Measurements from ENCODE around the gene PHKB.
"Not testable (repeated sequence)": the region's sequence is repeated elsewhere in the genome, so short reads cannot be mapped to it uniquely, and the experiment has no call there.

Gene PHKB

DNA sequence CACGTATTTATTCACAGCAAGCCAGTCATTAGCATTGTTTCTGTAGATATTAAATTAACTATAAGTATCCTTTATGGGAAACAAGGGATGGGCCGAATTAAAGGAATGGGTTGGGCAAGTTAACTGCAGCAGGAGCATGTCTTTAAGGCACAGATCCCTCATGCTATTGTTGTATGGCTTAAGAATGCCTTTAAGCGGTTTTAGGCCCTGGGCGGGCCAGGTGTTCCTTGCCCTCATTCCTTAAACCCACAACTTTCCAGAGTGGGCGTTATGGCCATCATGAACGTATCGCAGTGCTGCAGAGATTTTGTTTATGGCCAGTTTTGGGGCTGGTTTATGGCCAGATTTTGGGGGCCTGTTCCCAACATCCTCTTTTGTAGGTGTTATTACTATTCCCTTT, 9.1 kb downstream of the PHKB start:
- DNase-seq, result no peak

DNA sequence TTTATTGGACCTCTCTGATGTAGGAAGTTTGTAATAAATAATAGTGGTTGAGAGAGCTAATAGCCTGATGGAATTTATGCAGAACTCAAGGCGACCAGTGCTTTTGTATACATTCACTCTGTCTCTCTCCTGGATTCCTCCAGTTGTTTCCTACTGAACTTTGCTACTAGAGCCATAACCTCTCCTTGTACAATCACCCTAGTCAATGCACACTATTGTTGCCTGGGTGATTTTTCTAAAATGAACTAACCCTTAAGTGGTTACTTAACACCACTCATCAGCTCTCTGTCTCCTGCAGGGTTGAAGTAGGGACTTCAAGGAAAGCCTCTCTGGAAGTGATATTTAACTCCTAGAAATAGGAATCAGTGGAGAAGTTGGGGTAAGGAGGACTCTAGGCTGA, 9.7 kb downstream of the PHKB start:
- no peak for DNase-seq

DNA sequence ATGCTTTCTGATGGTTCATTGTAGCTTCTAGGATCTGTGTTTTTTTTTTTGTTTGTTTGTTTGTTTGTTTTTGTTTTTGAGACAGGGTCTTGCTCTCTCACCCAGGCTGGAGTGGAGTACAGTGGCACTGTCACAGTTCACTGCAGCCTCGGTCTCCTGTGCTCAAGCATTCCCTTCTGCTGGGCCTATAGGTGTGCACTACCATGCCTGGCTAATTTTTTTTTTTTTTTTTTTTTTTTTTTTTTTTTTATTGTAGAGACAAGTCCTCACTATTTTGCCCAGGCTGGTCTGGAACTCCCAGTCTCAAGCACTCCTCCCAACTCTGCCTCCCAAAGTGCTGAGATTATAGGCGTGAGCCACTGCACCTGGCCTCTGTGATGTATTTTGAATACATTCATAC, 11.9 kb downstream of the PHKB start:
- not testable (repeated sequence) for DNase-seq

DNA sequence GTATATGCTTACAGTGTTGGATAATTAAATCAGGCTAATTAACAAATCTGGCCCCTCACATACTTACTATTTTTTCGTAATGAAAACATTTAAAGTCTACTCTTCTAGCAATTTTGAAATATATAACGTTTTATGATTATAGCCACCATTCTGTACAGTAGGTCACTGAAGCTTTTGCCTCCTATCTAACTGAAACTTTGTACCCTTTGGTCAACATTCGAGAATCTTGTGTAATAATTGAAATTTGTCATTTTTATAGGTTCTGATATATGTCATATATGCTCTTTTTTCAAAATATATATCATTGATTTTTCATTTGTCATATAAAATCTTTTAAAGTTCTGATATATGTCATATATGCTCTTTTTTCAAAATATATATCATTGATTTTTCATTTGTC, 12.7 kb downstream of the PHKB start:
- no peak for DNase-seq

DNA sequence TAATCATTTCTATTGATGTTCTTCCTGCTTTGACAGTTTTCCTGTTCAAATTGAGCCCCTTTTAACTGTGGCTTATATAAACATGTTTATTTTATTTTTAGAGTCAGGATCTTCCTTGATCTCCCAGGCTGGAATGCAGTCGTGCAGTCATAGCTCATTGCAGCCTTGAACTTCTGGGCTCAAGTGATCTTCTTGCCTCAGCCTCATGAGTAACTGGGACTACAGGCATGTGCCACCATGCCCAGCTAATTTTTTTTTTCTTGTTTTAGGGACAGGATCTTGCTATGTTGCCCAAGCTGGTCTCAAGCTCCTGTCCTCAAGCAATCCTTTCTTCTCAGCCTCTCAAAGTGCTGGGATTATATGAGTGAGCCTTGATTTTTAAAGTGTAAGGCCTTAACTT, 14.7 kb downstream of the PHKB start:
- no peak for DNase-seq

DNA sequence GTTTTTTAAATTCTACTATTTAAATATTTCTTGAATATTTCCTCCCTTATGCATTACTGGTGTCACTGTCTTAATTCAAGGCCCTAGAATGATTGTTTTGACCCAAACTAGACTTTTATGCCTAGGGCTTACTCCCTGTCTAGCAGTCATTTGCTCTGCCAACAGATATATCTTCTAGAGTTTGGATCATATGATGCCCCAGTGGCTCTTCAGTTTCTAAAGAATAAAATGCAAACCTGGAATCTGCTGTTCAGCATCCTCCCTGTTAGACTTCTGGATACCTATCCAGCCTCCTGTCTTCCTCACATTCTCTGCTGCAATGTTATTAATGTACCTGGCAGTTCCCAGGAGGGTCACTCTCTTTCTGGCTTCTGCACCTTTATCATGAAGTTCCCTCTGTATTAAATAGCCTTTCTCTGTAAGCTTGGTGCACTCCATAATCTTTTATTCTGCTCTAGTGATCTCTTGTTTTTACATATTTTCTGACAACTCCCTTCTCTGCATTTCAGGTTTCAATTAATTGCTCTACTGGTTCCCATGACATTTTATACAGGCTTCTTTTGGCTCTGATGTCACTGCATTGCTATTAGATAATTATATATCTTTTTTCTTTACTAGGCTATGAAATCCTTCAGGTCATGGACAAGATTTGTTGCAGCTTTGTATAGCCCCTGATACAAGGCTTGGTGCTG, 15.7 kb downstream of the PHKB start:
- no peak for DNase-seq

DNA sequence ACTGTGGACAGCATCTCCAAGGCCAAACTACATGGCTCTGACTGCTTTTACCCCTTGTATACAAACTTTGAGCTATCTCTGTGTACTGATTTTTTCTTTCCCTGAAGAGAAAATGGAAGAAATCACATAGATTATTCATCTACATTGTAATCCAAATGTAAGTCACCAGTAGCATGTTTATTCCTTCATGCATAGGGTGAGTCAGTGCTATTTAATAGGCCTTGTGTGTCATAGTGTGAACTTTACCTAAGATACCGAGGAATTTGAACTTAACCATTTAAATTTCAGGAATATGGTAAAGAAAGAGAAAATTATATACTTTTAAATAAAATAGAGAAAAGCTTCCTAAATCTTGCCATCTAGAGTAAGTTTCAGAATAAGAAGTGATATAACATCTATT, 16.5 kb downstream of the PHKB start:
- DNase-seq, result no peak

DNA sequence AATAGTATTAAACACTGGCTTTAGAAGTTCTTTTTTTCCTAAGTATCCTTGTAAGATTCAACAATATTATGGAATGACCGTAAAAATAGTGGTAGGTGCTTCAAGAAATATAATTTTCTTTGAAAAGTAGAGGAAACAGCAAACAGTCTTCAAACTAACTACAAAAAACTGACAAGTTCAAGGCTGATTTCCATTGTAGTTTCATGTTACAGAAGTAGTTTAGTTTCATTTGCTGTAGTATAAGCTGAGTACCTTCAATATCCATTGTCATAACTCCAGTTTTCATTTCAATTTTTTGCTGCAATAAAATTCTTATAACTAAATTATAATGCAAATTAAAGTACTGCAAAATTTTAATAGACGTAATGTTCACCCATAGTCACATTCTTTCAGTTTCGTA, 19.3 kb downstream of the PHKB start:
- DNase-seq, result no peak

DNA sequence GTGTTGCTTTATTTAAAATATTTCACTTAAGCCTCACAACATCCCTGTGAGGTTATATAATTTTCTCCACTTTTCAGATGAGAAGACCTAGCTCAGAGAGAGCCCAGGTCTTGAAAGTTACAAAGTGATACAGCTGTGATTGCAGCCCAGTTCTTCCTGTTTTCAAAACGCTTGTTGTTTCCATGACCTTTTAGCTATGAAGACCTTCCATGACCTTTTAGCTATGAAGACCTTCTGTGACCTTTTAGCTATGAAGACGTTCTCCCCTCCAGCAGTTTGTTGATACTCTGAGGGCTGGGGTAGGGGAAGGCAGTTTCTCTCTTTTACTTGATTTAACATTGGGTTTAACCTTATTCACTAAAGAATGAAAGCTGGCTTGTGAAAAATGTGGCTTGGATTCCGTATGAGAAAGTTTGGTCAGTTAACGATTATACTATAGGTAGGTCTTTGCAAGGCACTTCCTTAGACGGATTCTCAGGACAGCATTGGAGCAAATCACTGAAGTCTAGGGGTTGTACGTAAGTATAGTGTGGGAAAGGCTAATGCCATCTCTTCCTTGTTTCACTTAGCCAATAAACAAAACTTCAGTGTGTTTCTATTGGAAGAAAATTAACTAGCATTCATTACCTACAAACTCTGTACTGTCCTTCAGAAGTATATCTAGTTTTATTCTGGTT, 20.7 kb downstream of the PHKB start:
- no peak for DNase-seq

DNA sequence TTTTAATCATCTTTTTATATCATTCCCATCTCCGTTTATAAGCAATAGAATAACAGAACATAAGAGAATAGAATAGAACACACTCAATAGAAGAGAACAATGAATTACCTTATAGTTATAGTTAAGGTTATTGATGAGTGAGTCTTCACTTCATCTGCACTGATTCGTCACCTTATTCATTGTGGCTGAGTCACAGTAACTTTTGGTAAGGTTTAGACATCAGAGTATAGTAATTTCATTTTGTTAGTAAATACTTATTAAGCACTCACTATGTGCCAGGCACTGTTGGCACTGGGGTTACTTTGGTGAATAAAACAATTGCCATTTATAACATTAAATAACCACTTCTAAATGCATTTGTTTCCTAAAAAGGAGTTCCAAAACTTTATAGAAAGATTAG, 22.5 kb downstream of the PHKB start:
- DNase-seq, result no peak

DNA sequence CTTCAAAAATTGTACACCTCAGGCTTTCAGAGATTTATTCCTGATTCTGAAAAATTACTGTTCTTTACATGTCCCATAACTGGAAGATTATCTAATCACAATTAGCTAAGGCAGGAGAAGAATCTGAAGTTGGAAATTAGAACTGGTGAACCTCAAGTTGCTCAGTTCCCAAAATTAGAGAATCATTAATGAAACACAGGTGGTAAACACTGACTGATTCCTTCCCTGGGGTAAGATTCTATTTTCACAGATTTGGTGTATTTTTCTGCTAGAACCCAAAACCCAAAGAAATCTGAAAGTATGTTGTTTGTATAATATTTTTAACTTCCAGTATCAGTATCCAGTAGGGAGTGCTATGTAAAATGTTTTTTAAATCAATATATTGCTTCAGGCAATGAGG, 25.7 kb downstream of the PHKB start:
- DNase-seq, result no peak

DNA sequence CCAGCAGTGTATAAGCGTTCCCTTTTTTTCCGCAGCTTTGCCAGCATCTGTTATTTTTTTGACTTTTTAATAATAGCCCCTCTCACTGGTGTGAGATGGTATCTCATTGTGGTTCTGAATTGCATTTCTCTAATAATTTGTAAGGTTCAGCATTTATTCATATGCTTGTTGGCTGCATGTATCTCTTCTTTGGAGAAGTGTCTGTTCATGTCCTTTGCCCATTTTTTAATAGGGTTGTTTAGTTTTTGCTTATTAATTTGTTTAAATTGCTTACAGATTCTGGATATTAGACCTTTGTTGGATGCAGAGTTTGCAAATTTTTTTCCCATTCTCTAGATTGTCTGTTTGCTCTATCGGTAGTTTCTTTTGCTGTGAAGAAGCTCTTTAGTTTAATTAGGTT, 26.9 kb downstream of the PHKB start:
- DNase-seq, result no peak

DNA sequence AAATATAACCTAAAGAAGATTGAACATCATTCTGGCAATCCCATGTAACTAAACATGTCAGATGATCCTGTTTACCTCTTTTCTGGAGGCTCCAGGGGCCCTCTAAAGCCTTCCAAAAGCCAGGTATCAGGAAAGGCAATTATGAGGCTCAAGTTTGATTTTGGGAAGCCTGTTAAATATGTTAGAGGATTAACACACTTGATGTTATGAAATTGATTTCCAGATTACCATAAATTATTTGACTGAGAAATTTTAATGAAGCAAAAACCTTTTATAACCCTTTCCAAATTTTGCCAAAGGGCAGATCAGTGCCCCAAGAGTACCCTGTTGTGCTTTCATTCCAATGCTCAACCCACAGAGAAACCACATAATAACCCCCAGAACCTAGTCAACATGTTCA, 29.3 kb downstream of the PHKB start:
- DNase-seq, result no peak

DNA sequence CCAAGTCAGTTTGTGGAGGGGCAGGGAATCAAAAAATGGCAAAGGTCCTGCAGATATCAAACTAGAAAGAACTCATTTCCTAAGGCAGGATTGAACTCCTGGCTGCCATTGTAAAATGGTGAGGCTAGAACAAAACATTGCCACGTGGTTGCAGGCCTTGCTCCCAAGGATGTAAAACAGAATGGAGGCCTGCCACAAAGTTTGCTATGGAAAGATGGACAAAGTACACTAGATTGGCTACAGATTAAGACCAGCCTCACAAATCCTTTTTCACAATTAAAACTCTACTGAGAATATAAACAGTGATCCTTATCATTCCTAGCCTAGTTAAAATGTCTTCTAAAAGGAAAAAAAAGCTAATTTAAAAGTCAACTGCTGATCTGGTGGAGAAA, 30.9 kb downstream of the PHKB start:
- DNase-seq, result no peak

DNA sequence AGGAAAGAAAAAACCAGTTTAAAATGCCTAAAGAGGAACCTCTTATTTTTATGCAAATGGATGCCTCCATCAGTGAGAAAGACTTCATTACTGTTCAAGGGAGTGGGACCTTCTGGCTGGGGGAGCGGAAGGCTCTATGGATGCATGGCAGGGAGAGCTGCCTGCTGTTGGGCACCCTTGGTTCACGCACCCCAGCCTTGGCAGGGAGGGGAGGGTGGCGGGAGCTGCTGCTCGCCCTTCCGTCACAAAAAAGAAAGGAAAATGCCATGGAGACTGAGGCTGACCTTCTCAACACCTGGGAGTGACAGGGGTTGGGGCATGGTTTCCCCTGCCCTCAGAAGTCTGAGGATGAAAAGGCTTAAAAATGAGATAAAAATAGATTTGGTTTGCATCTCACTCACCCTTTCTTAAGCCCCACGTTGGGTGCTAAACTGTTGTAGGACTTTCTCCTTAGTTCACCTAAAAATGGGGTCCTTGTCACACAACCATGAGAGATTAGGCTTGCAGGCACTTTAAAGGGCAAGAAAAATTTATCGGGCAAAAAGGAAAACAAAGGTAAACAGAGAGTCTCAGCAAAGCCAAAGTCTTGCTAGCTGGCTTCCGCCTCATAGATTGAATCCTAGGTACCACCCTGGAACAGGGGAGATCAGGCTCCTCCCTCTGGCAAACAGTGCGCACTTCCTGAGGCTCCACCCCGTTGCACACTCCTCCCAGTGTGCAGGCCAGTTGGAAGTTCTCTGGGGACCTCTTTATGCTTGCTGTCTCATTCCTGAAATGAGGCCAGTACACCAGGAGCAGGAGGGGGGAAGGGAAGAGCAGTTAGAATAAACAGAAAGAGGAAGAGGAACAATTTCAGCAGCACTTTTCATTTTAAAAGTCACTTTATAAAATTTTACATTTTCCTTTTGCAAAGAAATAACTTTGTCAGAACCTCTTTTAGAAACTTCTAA, 31.6 kb downstream of the PHKB start:
- DNase-seq, result peak; percentile 74

DNA sequence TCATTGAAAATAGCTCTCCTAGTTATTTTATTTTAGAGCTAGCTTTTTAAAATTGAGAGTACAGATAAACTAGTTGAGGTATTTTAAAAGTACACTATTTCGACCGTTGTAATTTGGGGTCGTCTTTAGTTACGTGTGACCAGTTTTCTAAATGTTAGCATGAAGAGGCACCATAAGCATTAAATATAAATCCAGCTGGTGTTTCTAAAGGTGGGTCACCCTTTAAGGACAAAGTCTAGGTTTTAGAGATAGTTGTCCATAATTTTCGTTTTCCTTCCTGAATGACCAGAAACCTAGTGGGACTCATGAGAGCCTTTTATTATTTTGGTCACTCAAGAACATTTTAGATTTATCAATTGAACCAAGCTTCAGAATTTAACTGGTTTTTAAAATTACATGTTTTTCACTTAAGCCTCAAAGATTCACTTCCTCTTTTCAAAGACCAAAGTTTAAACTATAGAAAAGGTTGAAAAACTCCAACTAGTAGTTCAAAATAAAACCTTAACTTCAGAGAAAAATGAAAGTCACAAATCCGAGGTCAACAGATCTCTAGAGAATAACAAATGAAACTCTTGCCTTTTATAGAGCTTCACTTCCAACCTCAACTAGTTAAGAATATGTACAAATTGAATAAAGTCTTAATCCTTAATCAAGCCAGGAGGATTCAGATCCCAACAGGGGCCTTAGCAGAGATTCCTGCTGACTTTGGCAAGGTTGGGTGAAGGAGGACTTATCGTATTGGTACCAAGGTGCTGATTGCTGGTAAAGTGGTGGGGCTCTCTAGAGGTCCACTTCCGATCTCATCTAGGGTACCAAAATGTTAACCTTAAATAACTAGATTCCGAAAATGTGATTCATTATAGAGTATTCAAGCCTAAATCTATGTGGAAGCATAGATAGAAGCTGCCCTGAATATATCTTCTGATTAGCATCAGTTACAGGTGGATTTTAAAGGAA, 32.5 kb downstream of the PHKB start:
- DNase-seq, result peak; percentile 48

DNA sequence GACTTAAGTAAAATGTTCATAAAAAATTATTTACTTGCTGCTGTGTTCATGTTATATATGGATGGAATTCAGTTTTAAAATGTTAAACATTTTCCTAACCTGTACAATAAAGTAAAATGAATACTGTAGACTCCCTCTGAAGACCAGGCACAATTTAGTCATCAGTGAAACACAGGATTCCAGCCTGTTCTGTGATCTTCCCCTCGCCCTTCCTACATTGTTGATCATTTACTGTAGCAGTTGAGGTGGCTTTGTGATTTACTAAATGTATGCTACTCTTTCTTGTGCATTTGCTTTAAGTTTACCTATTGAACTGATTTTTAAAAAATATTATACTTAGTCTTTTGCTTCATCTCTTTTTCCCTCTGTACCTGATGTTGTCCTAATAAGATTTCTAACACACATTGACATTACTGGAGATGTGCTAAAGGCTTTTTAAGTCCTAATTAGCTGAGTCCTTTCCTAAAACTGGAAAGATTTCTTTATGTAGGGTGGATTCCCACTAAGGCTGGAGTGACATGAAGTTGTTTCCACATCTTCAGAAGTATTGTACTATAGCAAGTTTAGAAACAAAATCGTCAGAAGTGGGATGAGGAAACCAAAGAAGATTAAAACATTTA, 38.1 kb downstream of the PHKB start:
- no peak for DNase-seq

DNA sequence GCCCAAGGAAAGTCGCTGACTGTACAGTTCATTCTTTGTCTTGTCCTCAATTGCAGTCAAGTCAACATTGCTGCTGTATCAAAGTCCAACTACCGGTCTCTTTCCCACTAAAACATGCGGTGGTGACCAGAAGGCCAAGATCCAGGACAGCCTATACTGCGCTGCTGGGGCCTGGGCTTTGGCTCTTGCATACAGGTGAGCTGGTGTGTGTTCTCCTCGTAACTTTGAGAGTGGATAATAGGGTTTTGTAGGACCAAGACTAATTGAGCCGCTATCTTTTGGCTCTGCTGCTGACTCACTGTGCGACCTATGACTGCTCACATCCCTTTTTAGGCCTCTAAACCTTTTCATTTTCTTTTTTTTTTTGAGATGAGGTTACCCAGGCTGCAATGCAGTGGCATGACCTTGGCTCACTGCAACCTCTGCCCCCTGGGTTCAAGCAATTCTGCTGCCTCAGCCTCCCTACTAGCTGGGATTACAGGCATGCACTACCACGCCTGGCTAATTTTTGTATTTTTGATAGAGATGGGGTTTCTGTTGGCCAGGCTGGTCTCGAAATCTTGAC, 38.7 kb downstream of the PHKB start:
- no peak for DNase-seq

DNA sequence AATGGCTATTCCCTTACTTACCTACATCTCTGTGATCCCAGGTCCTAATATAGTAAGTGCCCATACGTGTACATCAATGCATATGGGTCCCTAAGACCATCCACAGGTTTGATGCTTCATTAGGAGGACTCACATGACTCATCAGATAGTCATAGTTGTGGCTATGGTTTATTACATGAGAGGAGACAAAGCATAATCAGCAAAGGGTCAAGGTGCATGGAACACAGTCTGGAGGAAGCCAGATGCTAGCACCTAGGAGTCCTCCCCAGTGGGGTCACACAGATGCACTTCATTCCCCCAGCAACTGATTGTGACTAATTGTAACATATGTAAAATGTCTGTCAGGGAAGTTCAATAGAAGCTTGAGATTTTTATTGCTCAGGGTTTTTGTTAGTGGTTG, 42.8 kb downstream of the PHKB start:
- no peak for DNase-seq

DNA sequence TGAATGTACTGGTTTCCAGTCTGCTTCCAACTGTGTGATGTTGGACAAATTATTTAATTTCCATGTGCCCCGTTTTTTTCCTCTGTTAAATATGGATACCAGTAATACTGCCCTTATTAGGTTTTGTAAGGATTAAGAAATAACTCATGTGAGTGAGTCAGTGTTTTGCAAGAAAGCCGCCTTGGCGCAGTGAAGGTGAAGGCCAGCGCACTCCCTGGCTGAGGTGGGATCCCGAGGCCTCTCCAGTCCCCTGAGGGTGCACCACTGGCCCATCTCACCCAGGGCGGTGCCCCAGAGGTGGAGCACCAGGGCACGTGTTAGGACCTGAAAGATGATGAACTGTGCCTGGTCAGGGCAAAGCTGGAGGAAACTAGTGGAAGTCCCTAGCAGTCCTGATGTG, 43.5 kb downstream of the PHKB start:
- DNase-seq, result no peak

DNA sequence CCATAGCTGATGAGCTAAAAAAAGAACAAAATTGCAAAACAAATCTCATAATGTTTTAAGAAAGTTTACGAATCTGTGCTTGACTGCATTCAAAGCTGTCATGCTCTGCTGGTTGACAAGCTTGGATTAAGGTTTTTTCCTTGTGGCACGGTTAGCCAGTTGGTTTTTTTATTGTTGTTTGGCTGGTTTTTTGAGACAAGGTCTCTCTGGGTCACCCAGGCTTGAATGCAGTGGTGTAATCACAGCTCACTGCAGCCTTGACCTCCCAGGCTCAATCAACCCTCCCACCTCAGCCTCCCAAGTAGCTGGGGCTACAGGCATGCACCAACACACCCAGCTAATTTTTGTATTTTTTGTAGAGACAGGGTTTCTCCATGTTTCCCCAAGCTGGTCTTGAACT, 45.7 kb downstream of the PHKB start:
- no peak for DNase-seq

DNA sequence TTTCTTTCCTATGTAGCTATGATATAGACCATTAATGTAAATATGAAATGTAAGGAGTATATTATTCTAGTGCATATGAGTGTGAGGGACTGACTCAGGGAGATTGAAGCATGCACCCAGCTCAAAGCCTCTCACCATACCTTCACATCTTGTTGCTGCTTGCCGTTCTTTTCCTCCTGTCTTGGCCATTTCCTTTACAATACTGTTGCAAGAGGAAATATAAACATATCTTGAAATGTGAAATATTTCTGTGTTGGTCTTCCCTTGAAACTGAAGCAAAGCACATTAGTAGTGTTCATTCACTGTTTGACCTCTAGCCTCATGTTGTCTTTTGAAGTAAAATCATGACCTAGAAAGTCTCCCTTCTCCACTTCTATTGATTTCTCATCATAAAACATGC, 46.6 kb downstream of the PHKB start:
- DNase-seq, result no peak
